K562 (cell line): ENCODE data around the gene LRRC74B. TPM values are rescaled to one million over a fixed set of nuclear protein-coding genes. Genes with fewer than 3 reads are reported as not detected.

Experiments
- BHLHE40 ChIP-seq: IDR thresholded peaks from 2 replicates; pipeline ENCODE4 v1.6.1; 2011; ENCODE audit warnings: low read length, improper control_type of control experiment
- CBX1 ChIP-seq: sonication (generic); IDR thresholded peaks from 2 replicates; pipeline ENCODE4 v1.6.1; 2016; ENCODE audit warnings: antibody characterized with exemption, low read depth, mild to moderate bottlenecking
- FOXM1 ChIP-seq, 2 experiments: fragments of 450-650 bp in 1 of 2; sonication (generic) in 1 of 2; formaldehyde crosslinking in 1 of 2; IDR thresholded peaks; 2 replicates each; pipeline versions ENCODE4 v1.6.1 to v1.9.0; 2017 to 2022; ENCODE audit warnings: low read depth in 2 of 2, mild to moderate bottlenecking in 2 of 2, missing genetic modification reagents in 1 of 2, moderate library complexity in 1 of 2
- HIVEP1 ChIP-seq: fragments of 250-450 bp; sonication (Bioruptor Pico); IDR thresholded peaks from 2 replicates; pipeline ENCODE4 v1.4.0; 2020; ENCODE audit warnings: mild to moderate bottlenecking
- JUN ChIP-seq, 2 experiments: sonication (generic) in 1 of 2; formaldehyde crosslinking in 1 of 2; IDR thresholded peaks; 2 replicates each; pipeline versions ENCODE4 v1.6.1 to v1.8.0; 2012 to 2022; ENCODE audit warnings: borderline replicate concordance in 2 of 2, mild to moderate bottlenecking in 2 of 2, improper control_type of control experiment in 1 of 2, low read depth in 1 of 2, low read length in 1 of 2, missing genetic modification reagents in 1 of 2
- MCM2 ChIP-seq: fragments of 450-650 bp; IDR thresholded peaks from 2 replicates; pipeline ENCODE4 v1.6.1; 2017; ENCODE audit warnings: low read depth, mild to moderate bottlenecking
- MCM3 ChIP-seq: fragments of 450-650 bp; IDR thresholded peaks from 2 replicates; pipeline ENCODE4 v1.6.1; 2016
- MCM5 ChIP-seq: fragments of 450-650 bp; IDR thresholded peaks from 2 replicates; pipeline ENCODE4 v1.6.1; 2016; ENCODE audit warnings: low read depth
- NRF1 ChIP-seq, 2 experiments: fragments of 450-650 bp; IDR thresholded peaks in 1 of 2; conservative IDR thresholded peaks in 1 of 2; 2 replicates each; pipeline ENCODE4 v1.6.1; 2014; ENCODE audit warnings: mild to moderate bottlenecking in 2 of 2
- PHB2 ChIP-seq: fragments of 450-650 bp; IDR thresholded peaks from 2 replicates; pipeline ENCODE4 v1.6.1; 2017; ENCODE audit warnings: low read depth
- SRSF3 ChIP-seq: fragments of 200-400 bp; formaldehyde crosslinking; IDR thresholded peaks from 2 replicates; pipeline ENCODE4 v1.6.1; 2016; ENCODE audit warnings: mild to moderate bottlenecking, low read length, moderate library complexity; ENCODE audit not compliant: insufficient read depth
- SUPT5H ChIP-seq: fragments of 450-650 bp; IDR thresholded peaks from 2 replicates; pipeline ENCODE4 v1.6.1; 2016
- TEAD1 ChIP-seq, 2 experiments: fragments of 450-650 bp in 1 of 2; sonication (generic) in 1 of 2; formaldehyde crosslinking; IDR thresholded peaks; 2 replicates each; pipeline versions ENCODE4 v1.4.0 to v1.8.0; 2020 to 2022; ENCODE audit warnings: mild to moderate bottlenecking in 2 of 2, missing genetic modification reagents in 1 of 2
- TRIM24 ChIP-seq, 2 experiments: fragments of 450-650 bp; IDR thresholded peaks; 2 replicates each; pipeline ENCODE4 v1.6.1; 2016
- TSC22D4 ChIP-seq: fragments of 450-650 bp; IDR thresholded peaks from 2 replicates; pipeline ENCODE4 v1.6.1; 2016; ENCODE audit warnings: missing genetic modification characterization, missing biosample characterization, control low read depth
- XRCC5 ChIP-seq: fragments of 200-400 bp; formaldehyde crosslinking; IDR thresholded peaks from 2 replicates; pipeline ENCODE4 v1.6.1; 2017; ENCODE audit warnings: low read depth, mild to moderate bottlenecking, low read length
- ZNF143 ChIP-seq: sonication (generic); formaldehyde crosslinking; IDR thresholded peaks from 2 replicates; pipeline ENCODE4 v1.9.0; 2022; ENCODE audit warnings: mild to moderate bottlenecking, missing genetic modification reagents
- ZNF212 ChIP-seq: fragments of 450-650 bp; formaldehyde crosslinking; IDR thresholded peaks from 2 replicates; pipeline ENCODE4 v1.4.0; 2020; ENCODE audit warnings: mild to moderate bottlenecking
- ZNF224 ChIP-seq: sonication (generic); formaldehyde crosslinking; IDR thresholded peaks from 2 replicates; pipeline ENCODE4 v1.8.0; 2022; ENCODE audit warnings: mild to moderate bottlenecking, missing genetic modification reagents
- ZNF282 ChIP-seq: sonication (generic); formaldehyde crosslinking; IDR thresholded peaks from 2 replicates; pipeline ENCODE4 v1.8.1; 2023; ENCODE audit warnings: missing genetic modification reagents
- ZZZ3 ChIP-seq: fragments of 450-650 bp; IDR thresholded peaks from 2 replicates; pipeline ENCODE4 v1.6.1; 2016; ENCODE audit warnings: antibody characterized with exemption, mild to moderate bottlenecking, moderate library complexity
- polyA plus RNA-seq, 8 experiments: library from polyadenylated mRNA; depleted of rRNA in 4 of 8; stranded (reverse) in 5 of 8; unstranded in 3 of 8; fragments of >200 nt; fragmentation: Nextera tagmentation in 2 of 8; fragmentation: Illumina TruSeq in 1 of 8; extraction: Ambion mirVana in 2 of 8; extraction: Trizol in 1 of 8; gene quantifications; 2 replicates each; pipeline versions ENCODE4 v1.2.1 to v1.2.3, GENCODE V29; 2011 to 2014; ENCODE audit warnings: inconsistent platforms in 1 of 8, missing spikeins in 1 of 8
- total RNA-seq, 7 experiments: library from RNA; depleted of rRNA in 6 of 7; stranded (reverse); fragments of >200 nt in 6 of 7; fragmentation: Illumina TruSeq in 2 of 7; extraction: Trizol in 2 of 7; gene quantifications; 2 replicates each; pipeline versions ENCODE4 v1.2.1 to v1.2.3, GENCODE V29; 2011 to 2021; ENCODE audit warnings: low replicate concordance in 1 of 7
- TF ChIP-seq, protein P1 (sequence below): sonication (generic); formaldehyde crosslinking; IDR thresholded peaks from 2 replicates; pipeline ENCODE4 v1.8.1; 2023; ENCODE audit warnings: mild to moderate bottlenecking, missing genetic modification reagents
- TF ChIP-seq, protein P2 (sequence below): fragments of 200-400 bp; formaldehyde crosslinking; IDR thresholded peaks from 2 replicates; pipeline ENCODE4 v1.6.1; 2017; ENCODE audit warnings: mild to moderate bottlenecking, low read depth, low read length, moderate library complexity
- TF ChIP-seq, protein P3 (sequence below): fragments of 250-450 bp; sonication (Bioruptor Pico); IDR thresholded peaks from 2 replicates; pipeline ENCODE4 v1.8.0; 2021; ENCODE audit warnings: borderline replicate concordance, mild to moderate bottlenecking, moderate library complexity; ENCODE audit not compliant: poor library complexity, severe bottlenecking

The LRRC74B gene
- total and polyA plus RNA-seq, 9 of the 15 experiments (the other 6 are each of a cell fraction or from before 2014, with no cell fraction given), result not detected

DNA sequence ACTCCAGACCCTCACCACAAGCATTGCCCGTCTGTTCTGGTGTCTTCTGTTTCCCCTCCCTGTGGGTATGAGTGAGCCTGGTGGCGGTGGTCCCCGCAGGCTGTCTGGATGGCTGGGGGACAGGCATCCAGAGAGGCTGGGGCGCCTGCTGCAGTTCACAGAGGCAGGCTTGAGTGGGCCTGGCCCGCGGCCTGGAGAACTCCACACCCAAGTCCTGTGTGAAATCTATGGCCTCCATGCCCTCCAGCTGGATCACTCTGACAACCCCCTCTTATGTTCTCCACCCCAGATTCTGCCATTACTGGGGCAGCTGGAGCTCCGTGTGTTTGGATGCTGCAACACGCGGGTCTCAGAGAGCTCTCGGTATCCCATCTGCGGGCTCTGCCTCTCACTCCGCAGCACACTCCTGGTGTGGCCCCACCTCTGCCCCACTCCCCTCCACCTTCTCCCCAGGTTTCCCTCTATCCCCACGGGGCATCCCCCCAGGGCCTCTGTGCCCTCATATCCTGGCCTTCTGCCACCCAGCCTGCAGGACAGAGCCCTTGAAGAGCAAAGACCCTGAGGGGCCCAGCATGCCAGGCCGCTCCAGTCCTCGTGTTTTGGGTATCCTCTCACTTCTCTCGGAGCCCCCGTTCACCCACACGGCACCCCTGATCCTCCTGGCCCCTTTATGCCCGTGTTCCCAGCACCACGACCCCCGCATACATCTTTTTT, 31.3 kb downstream of the LRRC74B start (continued):
- no peak for TF ChIP-seq BHLHE40
- 0 out of 2 replicates have a peak, but pooled peaks have one; percentile 3 for TF ChIP-seq MCM3
- peak; percentile 78; the same call in 1 of the 2 replicates for TF ChIP-seq MCM5
- no peak for TF ChIP-seq SUPT5H
- TF ChIP-seq TSC22D4 (tag), result no peak
- TF ChIP-seq FOXM1 (IDR thresholded peaks at IDR 0.05; ENCODE audit: low read depth), result no peak
- TF ChIP-seq FOXM1 (CRISPR knock-in tag; IDR thresholded peaks at IDR 0.05; ENCODE audit: low read depth), result peak; percentile 39; the same call in 1 of the 2 replicates
- TF ChIP-seq NRF1 (conservative IDR thresholded peaks at IDR 0.05 in 1 of 2, IDR thresholded peaks at IDR 0.05 in 1 of 2), result 0 out of 4 replicates have a peak, but pooled peaks of 1 of the 2 experiments have one; percentile 4
- TF ChIP-seq MCM2, result 0 out of 2 replicates have a peak, but pooled peaks have one; percentile 53
- no peak for TF ChIP-seq ZNF224 (CRISPR knock-in tag)
- TF ChIP-seq, protein P1, sequence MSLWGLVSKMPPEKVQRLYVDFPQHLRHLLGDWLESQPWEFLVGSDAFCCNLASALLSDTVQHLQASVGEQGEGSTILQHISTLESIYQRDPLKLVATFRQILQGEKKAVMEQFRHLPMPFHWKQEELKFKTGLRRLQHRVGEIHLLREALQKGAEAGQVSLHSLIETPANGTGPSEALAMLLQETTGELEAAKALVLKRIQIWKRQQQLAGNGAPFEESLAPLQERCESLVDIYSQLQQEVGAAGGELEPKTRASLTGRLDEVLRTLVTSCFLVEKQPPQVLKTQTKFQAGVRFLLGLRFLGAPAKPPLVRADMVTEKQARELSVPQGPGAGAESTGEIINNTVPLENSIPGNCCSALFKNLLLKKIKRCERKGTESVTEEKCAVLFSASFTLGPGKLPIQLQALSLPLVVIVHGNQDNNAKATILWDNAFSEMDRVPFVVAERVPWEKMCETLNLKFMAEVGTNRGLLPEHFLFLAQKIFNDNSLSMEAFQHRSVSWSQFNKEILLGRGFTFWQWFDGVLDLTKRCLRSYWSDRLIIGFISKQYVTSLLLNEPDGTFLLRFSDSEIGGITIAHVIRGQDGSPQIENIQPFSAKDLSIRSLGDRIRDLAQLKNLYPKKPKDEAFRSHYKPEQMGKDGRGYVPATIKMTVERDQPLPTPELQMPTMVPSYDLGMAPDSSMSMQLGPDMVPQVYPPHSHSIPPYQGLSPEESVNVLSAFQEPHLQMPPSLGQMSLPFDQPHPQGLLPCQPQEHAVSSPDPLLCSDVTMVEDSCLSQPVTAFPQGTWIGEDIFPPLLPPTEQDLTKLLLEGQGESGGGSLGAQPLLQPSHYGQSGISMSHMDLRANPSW (CRISPR knock-in tag), result peak; percentile 3; the same call in 1 of the 2 replicates
- peak; percentile 40; the same call in 1 of the 2 replicates for TF ChIP-seq ZNF143 (CRISPR knock-in tag)
- TF ChIP-seq SRSF3, result no peak
- TF ChIP-seq CBX1, result no peak
- peak; percentile 66; the same call in 1 of the 2 replicates for TF ChIP-seq ZNF282 (CRISPR knock-in tag)
- no peak for TF ChIP-seq ZNF212 (CRISPR knock-in tag)
- 0 out of 2 replicates have a peak, but pooled peaks have one; percentile 15 for TF ChIP-seq HIVEP1
- TF ChIP-seq TEAD1 (CRISPR knock-in tag; IDR thresholded peaks at IDR 0.05), result 0 out of 4 replicates have a peak, but pooled peaks of 1 of the 2 experiments have one; percentile 53
- TF ChIP-seq, protein P2, sequence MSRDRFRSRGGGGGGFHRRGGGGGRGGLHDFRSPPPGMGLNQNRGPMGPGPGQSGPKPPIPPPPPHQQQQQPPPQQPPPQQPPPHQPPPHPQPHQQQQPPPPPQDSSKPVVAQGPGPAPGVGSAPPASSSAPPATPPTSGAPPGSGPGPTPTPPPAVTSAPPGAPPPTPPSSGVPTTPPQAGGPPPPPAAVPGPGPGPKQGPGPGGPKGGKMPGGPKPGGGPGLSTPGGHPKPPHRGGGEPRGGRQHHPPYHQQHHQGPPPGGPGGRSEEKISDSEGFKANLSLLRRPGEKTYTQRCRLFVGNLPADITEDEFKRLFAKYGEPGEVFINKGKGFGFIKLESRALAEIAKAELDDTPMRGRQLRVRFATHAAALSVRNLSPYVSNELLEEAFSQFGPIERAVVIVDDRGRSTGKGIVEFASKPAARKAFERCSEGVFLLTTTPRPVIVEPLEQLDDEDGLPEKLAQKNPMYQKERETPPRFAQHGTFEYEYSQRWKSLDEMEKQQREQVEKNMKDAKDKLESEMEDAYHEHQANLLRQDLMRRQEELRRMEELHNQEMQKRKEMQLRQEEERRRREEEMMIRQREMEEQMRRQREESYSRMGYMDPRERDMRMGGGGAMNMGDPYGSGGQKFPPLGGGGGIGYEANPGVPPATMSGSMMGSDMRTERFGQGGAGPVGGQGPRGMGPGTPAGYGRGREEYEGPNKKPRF, result no peak
- TF ChIP-seq PHB2, result no peak
- no peak for TF ChIP-seq JUN (IDR thresholded peaks at IDR 0.05; ENCODE audit: borderline replicate concordance, low read depth, low read length)
- 0 out of 2 replicates have a peak, but pooled peaks have one; percentile 21 for TF ChIP-seq JUN (CRISPR knock-in tag; IDR thresholded peaks at IDR 0.05; ENCODE audit: borderline replicate concordance)
- no peak for TF ChIP-seq ZZZ3
- TF ChIP-seq TRIM24 (IDR thresholded peaks at IDR 0.05), result no peak
- 0 out of 2 replicates have a peak, but pooled peaks have one; percentile 41 for TF ChIP-seq XRCC5
- TF ChIP-seq, protein P3, sequence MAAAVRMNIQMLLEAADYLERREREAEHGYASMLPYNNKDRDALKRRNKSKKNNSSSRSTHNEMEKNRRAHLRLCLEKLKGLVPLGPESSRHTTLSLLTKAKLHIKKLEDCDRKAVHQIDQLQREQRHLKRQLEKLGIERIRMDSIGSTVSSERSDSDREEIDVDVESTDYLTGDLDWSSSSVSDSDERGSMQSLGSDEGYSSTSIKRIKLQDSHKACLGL (CRISPR knock-in tag), result peak; percentile 5
